Measurements from ENCODE around the gene CPVL.

CPVL gene

DNA sequence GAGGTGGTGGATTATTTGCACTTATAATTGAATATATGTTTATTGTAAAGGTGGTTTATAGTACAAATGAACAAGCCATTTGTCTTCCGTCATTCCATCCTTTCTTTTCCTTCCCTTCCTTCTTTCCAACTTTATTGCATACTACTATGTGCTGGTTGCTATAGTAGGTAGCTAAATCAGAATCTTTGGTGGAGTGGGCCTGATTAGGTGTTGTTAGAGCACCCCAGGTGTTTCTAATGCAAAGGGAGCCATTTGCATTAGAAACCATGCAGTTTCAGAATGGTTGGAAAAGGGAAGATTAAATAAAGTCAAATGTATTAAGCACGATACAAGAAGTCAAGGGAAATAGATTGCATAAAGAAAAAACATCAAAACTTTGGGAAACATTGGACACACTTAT is 99.4 kb downstream of the CPVL start:
- TF ChIP-seq, protein P1, sequence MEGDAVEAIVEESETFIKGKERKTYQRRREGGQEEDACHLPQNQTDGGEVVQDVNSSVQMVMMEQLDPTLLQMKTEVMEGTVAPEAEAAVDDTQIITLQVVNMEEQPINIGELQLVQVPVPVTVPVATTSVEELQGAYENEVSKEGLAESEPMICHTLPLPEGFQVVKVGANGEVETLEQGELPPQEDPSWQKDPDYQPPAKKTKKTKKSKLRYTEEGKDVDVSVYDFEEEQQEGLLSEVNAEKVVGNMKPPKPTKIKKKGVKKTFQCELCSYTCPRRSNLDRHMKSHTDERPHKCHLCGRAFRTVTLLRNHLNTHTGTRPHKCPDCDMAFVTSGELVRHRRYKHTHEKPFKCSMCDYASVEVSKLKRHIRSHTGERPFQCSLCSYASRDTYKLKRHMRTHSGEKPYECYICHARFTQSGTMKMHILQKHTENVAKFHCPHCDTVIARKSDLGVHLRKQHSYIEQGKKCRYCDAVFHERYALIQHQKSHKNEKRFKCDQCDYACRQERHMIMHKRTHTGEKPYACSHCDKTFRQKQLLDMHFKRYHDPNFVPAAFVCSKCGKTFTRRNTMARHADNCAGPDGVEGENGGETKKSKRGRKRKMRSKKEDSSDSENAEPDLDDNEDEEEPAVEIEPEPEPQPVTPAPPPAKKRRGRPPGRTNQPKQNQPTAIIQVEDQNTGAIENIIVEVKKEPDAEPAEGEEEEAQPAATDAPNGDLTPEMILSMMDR (conservative IDR thresholded peaks at IDR 0.05; ENCODE audit: low read length), result no peak
- no peak for DNase-seq (ENCODE audit: low read depth)
- H3K4me3 ChIP-seq (ENCODE audit: low read length), result no peak overlapping the region

DNA sequence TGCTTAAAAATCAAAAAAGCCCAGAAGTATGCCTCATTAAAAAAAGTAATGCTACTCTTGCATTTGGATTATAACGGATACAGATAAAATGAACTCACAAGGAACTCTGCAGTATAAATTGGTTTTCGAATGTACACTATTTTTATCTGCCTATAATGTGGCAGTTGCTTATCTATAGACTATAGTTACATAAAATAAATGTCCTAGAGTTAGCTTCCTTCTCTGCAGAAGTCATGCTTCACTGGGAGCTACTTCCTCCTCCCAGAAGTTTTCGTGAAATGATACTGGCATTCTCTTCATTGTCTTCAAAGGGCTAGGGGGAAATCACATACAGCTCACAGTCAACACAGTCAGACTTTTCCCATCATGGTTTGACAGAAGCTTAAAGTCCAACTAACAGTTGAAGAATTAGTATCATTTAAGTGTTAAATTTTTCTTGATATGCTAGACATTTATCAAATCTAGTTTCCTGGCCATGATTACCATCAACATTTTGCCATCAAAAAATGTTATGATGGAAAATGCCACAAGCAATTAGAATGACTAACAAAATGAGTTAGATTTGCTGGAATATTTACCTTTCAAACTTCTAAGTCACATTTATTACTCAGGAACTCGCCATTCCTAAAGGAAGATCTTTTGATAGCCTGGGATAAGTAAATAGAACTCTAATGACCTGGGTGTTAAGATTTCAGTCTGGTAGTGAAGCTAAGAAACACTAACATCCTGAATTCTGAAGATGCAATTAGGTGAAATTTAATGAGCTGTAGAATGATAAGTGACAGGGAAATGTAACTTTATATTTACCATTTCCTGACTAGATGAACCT is 100.9 kb downstream of the CPVL start:
- H3K4me3 ChIP-seq (ENCODE audit: low read length), result no peak overlapping the region
- TF ChIP-seq, protein P1 (conservative IDR thresholded peaks at IDR 0.05; ENCODE audit: low read length), result no peak
- no peak for DNase-seq (ENCODE audit: low read depth)

DNA sequence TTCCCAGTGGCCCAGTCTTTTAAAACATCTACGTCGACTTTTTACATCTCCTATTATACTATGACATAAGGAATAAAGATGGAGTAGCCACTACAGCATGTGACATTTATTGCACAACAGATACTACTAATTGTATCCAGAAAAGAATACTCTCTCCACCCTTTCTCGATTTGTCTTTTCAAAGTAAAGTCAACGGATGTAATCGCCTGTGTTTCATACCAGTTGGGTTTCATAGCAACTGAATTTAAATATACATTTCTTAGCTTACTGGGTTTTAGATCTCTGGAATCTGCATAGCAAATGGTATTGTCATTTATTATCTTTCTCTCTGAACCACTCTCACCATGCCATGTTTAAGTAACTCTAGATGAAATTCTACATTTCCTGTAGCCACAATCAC is 101.8 kb downstream of the CPVL start:
- no peak overlapping the region for H3K4me3 ChIP-seq (ENCODE audit: low read length)
- peak; percentile 20 for DNase-seq (ENCODE audit: low read depth)
- TF ChIP-seq, protein P1 (conservative IDR thresholded peaks at IDR 0.05; ENCODE audit: low read length), result no peak

DNA sequence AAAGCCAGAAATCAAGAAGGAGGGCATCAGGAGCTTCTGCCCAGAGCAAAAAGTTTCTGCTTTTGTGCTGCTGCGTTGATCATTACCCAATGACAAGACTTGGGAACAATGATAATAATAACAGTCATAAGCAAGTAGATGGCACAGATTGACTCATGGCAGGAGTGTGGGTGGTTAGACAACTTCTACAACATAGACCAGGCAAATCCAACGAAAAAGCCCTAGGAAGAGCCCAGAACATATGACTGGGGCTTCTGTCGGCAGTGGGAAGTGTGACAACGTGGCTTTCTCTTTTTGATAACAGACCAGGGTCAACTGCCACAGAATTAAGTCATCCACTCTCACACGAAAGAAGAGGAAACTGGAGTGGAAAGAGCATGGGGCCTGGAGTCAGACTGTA is 102.8 kb downstream of the CPVL start:
- DNase-seq (ENCODE audit: low read depth), result no peak
- TF ChIP-seq, protein P1 (conservative IDR thresholded peaks at IDR 0.05; ENCODE audit: low read length), result no peak
- H3K4me3 ChIP-seq (ENCODE audit: low read length), result no peak overlapping the region

DNA sequence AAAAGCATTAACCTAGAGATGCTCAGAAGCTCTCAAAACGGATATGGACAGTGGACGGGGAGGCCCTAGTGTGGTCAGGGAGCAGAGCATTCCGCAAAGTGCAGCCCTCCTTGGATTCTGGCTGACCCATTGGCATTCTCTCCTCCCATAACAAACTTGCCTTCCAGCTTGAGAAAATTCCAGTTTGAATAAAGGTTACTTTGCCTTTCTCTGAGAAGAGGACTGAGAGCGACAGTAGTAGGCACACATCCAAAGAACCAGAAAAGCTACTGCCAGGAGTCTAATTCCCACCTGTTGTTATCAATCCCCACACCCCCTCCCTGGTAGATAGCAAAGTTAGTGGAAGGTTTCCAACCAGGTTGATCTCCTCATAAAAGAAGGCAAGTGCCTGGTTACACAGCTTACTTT is 103.5 kb downstream of the CPVL start:
- DNase-seq (ENCODE audit: low read depth), result no peak
- H3K4me3 ChIP-seq (ENCODE audit: low read length), result no peak overlapping the region
- TF ChIP-seq, protein P1 (conservative IDR thresholded peaks at IDR 0.05; ENCODE audit: low read length), result no peak

DNA sequence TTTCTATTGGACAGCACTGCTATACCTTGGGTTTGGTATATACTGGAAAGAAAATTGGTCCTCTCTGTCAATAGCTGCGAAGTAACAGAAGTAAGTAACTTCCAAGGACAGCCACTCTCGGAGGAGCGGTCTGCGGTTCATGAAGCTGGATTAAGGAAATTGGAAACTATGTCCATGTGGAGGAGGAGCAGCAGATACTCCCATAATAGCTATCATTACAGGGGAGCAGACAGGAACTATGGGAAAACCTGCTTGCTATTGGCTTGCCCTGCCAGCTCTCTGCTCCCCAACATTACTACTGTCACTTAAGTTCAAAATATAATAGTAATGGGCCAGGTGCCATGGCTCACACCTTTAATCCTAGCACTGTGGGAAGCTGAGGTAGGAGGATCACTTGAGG is 104.3 kb downstream of the CPVL start:
- H3K4me3 ChIP-seq (ENCODE audit: low read length), result no peak overlapping the region
- no peak for DNase-seq (ENCODE audit: low read depth)
- TF ChIP-seq, protein P1 (conservative IDR thresholded peaks at IDR 0.05; ENCODE audit: low read length), result no peak

DNA sequence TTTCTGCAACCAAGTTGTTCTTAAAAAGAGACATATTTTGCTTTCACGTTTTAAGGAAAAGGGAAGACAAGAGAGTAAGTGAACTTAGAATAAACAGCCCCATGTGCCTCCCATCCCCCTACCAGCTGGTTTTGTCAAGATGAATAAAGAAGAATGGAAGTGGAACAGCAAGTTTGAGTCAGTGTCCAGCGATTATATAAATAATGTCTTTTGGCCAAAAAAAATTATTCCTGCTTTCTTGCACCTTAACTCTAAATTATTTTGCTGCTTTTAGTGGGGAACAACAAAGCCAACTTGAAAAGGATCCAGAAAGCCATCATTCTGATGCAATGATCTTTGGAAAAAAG is 105.8 kb downstream of the CPVL start:
- no peak overlapping the region for H3K4me3 ChIP-seq (ENCODE audit: low read length)

More for the DNA sequence above, 105.8 kb downstream of the CPVL start:
- DNase-seq (ENCODE audit: low read depth), result peak; percentile 11
- TF ChIP-seq, protein P1 (conservative IDR thresholded peaks at IDR 0.05; ENCODE audit: low read length), result no peak
